GM19372 (cell line): Measurements from ENCODE around the gene PRPS1.
"Not testable (repeated sequence)": the region's sequence is repeated elsewhere in the genome, so short reads cannot be mapped to it uniquely, and the experiment has no call there.

ENCODE experiments used
- ATAC-seq: cut with Tn5 transposase; IDR thresholded peaks from one replicate; pipeline ENCODE4 v1.9.1; 2021; ENCODE audit warnings: mild to moderate bottlenecking, low read depth, moderate library complexity; ENCODE audit not compliant: unreplicated experiment

Gene PRPS1

DNA sequence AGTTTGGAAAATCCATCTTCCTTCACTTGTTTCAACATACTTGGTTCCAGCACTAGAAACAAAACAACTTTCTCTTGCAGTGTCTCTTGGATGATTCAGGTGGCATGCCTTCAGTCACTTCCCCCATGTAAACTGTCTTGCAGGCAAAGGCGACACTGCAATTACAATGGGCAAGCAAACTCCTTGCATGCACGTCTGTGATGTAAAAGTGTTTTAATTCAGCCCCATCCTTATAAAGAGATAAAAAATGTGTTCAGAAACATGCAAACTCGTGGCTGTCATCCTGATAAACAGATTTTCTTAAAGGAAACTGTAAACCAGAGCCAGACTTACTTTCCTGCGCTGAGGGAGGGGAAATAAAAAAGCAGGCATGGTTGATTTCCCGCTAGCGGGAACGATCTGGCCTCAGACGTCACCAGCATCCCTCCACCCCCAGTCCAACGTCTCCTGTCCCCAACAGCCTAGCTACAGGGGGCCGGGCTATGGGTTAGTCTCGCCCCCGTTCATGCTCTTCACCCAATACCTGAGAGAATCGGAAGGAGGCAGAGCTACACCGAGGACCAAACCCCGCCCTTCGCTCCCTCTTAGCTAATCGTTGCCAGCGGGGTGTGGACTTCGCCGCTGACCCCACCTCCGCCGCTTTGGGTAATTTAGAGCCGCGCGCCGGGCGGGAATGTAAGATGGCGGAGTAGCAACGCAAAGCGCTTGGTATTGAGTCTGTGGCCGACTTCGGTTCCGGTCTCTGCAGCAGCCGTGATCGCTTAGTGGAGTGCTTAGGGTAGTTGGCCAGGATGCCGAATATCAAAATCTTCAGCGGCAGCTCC lies at the start of gene PRPS1:
TSS of gene PRPS1 (plus strand) at position 673 of the 824 bp plus-strand sequence. CDS start at position 792, 119 bp downstream.
- ATAC-seq, result peak; percentile 99

GRCh38 chrX:107579956-107580355 lies 48.4 kb upstream of the PRPS1 start:
- ATAC-seq, result no peak

DNA sequence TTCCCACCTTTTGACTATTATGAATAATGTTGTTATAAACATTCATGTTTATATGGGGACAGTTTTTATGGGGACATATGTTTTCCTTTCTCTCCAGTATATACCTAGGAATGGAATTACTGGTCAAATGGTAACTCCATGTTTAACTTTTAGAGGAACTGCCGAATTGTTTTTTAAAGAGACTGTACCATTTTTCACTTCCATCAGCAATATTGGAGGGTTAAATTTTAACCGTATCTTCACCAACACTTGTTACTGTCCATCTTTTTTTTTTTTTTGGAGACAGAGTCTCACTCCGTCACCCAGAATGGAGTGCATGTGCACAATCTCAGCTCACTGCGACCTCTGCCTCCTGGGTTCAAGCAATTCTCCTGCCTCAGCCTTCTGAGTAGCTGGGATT lies 46.4 kb upstream of the PRPS1 start:
- ATAC-seq, result no peak

- no peak for ATAC-seq
Observed at GRCh38 chrX:107589243-107589642, 39.1 kb upstream of the PRPS1 start.

GRCh38 chrX:107596651-107597050 lies 31.7 kb upstream of the PRPS1 start:
- no peak for ATAC-seq

DNA sequence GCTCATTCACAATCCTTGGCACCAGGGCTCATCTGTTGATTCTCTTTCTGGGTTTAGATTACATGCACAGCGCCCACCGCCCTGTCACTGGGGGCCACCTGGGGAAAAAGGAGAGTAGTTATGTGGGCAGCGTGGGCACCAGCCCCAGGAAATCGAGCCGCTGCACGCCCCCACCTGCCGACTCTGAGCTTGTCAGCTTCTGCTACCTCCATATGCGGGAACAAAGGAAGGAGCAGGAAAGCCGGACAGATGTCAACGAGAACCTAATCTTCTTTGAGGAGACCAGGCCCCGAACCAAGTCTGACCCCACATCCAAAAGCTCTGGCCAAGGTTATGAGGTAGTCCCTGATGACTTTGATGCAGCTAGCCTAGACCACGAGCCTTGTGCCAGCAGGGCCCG lies 31.0 kb upstream of the PRPS1 start:
- ATAC-seq, result no peak

GRCh38 chrX:107597791-107598190 lies 30.5 kb upstream of the PRPS1 start:
- no peak for ATAC-seq

GRCh38 chrX:107599450-107599861 lies 28.9 kb upstream of the PRPS1 start:
- no peak for ATAC-seq

DNA sequence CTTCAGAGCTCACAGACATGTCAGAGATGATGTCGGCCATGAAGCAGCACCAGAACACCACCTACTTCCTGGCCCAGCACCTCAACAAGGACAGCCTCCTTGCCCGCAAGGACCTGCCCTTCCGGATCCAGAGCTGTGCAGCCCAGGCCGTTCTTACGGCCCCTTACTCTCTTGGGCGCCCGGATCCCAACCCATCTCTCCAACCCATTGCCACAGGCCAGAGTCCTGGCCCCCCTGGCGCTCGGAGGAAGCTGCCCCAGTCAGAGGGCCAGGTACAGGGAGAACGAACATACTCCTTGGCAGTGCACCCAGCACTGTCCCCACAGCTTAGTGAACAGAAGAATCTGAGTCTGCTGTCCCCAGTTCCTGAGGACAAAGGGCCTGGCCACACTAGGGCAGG lies 27.9 kb upstream of the PRPS1 start:
- no peak for ATAC-seq

DNA sequence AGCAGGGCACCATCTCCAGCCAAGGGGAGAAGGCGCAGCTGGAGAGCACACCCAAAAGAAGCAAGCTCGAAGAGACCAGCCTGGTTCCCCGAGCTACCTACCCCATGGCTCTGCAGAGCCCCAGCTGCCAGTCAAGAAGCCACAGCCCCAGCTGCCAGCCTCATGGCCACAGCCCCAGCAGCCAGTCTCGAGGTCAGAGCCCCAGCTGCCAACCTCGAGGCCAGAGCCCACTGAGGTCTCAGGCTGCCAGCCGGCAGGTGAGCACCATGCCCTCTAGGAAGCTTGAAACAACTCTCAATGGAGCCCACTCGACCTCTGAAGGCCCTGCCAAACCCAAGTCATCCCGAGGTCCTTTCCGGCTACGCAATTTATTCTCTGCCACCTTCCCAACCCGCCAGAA lies 27.0 kb upstream of the PRPS1 start:
- ATAC-seq, result no peak

DNA sequence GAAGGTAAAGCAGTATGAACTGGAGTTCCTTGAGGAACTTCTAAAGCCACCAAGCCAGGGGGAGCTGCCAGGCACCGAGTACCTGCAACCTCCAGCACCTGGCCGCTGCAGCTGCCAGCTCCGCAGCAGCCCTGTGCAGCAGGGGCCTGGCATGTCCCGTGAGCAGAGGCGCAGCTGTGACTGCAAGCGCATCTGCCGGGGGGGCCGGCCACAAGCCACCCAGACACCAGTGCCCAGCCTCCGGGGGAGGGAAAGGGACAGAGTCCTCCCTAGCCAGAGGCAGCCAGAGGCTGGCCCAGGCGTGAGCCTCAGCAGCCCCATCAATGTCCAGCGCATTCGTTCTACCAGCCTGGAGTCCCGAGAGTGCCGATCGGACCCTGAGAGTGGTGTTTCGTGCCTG lies 26.6 kb upstream of the PRPS1 start:
- no peak for ATAC-seq

GRCh38 chrX:107602694-107603239 lies 25.5 kb upstream of the PRPS1 start:
- ATAC-seq, result no peak

DNA sequence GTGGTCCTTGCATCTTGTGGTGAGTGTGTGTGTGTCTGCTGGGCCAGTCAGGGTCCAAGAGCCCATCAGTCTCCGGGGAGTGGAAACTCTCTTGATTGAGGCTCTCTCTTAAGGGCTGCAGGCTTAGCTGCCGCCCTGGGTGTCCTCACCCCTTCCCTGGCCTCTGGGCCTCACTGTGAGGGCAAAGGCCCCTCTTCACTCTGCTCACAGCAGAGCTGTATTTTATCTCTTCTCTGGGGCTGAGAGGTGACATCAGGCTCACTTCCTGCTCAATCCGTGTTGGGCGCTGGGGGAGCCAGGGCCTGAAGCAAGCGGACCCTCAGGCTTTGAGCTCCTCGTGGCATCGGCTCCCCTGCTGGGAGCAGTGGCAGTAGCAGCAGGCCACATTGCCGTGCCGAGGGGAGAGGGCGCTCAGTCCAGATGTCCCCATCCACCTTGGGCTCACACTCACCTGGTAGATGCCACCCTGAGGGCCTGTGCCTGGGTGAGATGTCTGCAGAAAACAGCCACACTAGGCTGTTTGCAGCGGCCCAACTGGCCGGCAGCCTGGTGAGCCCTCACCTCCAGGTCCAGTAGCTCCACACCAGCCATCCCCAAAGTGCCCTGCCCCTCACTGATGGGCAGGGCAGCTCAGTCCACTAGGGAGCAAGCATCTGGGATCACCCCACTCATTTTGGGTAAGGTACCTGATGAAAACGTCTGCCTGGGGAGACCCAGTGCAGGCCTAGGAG lies 24.7 kb upstream of the PRPS1 start:
- ATAC-seq, result no peak

GRCh38 chrX:107609061-107609460 lies 19.2 kb upstream of the PRPS1 start:
- not testable (repeated sequence) for ATAC-seq

- ATAC-seq, result no peak
Observed at GRCh38 chrX:107610667-107611066, 17.6 kb upstream of the PRPS1 start.

- ATAC-seq, result no peak
Observed at GRCh38 chrX:107619885-107620322, 8.4 kb upstream of the PRPS1 start.

- ATAC-seq, result no peak
Observed at GRCh38 chrX:107624893-107625292, 3.4 kb upstream of the PRPS1 start.

GRCh38 chrX:107625739-107626138 lies 2.6 kb upstream of the PRPS1 start:
- no peak for ATAC-seq

- no peak for ATAC-seq
Observed at GRCh38 chrX:107626481-107626880, 1.8 kb upstream of the PRPS1 start.

DNA sequence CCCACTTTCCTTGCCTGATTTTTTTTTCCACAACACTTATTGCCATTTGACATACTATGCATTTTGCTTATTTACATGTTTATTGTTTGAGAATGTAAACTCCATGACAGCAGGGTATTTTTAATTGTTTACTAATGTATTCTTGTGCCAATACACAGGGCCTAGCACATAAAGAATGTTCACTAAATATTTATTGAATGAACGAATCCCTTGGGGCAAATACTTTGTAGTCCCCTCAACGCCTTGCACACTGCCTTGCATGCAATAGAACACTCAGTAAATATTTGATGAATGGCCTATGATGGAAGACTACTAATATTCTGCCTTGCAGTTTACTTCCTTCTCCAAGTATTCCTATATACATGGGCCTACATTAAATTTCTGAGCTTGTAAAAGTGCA lies 1.4 kb upstream of the PRPS1 start:
- no peak for ATAC-seq
